ENCODE measurements around the gene USP19.
A peak's percentile ranks its signal among the peaks of the same experiment; 100 is the strongest.

Gene USP19

GRCh38 chr3:49120438-49121131 lies at the start of gene USP19:
Gene USP19, minus strand, starts transcription at chr3:49120823. Its CDS starts 1,678 bp downstream, at chr3:49119145.
- peak; percentile 95 for DNase-seq

GRCh38 chr3:49166752-49167556 lies 46.3 kb upstream of the USP19 start:
- no peak for DNase-seq

- peak; percentile 86 for DNase-seq
Observed at GRCh38 chr3:49165771-49166751, 45.4 kb upstream of the USP19 start, which contains the start of gene CCDC71. Gene CCDC71, minus strand, starts transcription at chr3:49166331. Its CDS starts 2,123 bp downstream, at chr3:49164208.

GRCh38 chr3:49164983-49165720 lies 44.5 kb upstream of the USP19 start:
- no peak for DNase-seq

GRCh38 chr3:49163609-49164008 lies 43.0 kb upstream of the USP19 start:
- DNase-seq, result no peak

- no peak for DNase-seq
Observed at GRCh38 chr3:49162751-49163419, 42.3 kb upstream of the USP19 start.

GRCh38 chr3:49161808-49162530 lies 41.3 kb upstream of the USP19 start:
- DNase-seq, result peak; percentile 26

GRCh38 chr3:49161197-49161596 lies 40.6 kb upstream of the USP19 start:
- no peak for DNase-seq

GRCh38 chr3:49158792-49159191 lies 38.2 kb upstream of the USP19 start:
- no peak for DNase-seq

- peak; percentile 73 for DNase-seq
Observed at GRCh38 chr3:49158103-49158709, 37.6 kb upstream of the USP19 start.

- no peak for DNase-seq
Observed at GRCh38 chr3:49157289-49157688, 36.7 kb upstream of the USP19 start.

GRCh38 chr3:49153349-49153912 lies 32.8 kb upstream of the USP19 start:
- DNase-seq, result no peak

GRCh38 chr3:49151610-49152009 lies 31.0 kb upstream of the USP19 start:
- DNase-seq, result no peak

GRCh38 chr3:49148159-49148558 lies 27.5 kb upstream of the USP19 start:
- no peak for DNase-seq

GRCh38 chr3:49140080-49140479 lies 19.5 kb upstream of the USP19 start:
- DNase-seq, result no peak

- no peak for DNase-seq
Observed at GRCh38 chr3:49135499-49135898, 14.9 kb upstream of the USP19 start.

- DNase-seq, result no peak
Observed at GRCh38 chr3:49134471-49135265, 14.0 kb upstream of the USP19 start.

GRCh38 chr3:49133226-49133951 lies 12.8 kb upstream of the USP19 start:
- no peak for DNase-seq
